Forelimb muscle (tissue), 1 donor: ENCODE data around the gene RHO. TPM values are rescaled to one million over a fixed set of nuclear protein-coding genes. Genes with fewer than 3 reads are reported as not detected.
"Not testable (repeated sequence)": the region's sequence is repeated elsewhere in the genome, so short reads cannot be mapped to it uniquely, and the experiment has no call there.

Experiments used
- DNase-seq: peaks from one replicate; pipeline ENCODE4 v3.0.0-alpha.2; 2013; ENCODE audit warnings: low read depth
- polyA plus RNA-seq: library from polyadenylated mRNA; unstranded; fragments of 120-200 nt; gene quantifications from one replicate; pipeline ENCODE4 v1.2.1, GENCODE V29; 2013; ENCODE audit not compliant: insufficient read length

The RHO gene
- polyA plus RNA-seq, 1 donor: 0.09 TPM

GRCh38 chr3:129499604-129500333 is 28.7 kb upstream of the RHO start:
- DNase-seq: not testable (repeated sequence)

GRCh38 chr3:129500334-129500658 is 28.1 kb upstream of the RHO start:
- DNase-seq: no peak

- no peak for DNase-seq
These were observed 26.8 kb upstream of the RHO start for GRCh38 chr3:129501630-129502029.

- DNase-seq: no peak
These were observed 25.6 kb upstream of the RHO start for GRCh38 chr3:129502641-129503408.

- DNase-seq: no peak
These were observed 24.8 kb upstream of the RHO start for GRCh38 chr3:129503471-129504291.

- DNase-seq: no peak
These were observed 23.9 kb upstream of the RHO start for GRCh38 chr3:129504471-129505100.

GRCh38 chr3:129505341-129505740 is 23.1 kb upstream of the RHO start:
- no peak for DNase-seq

GRCh38 chr3:129506231-129506742 is 22.2 kb upstream of the RHO start:
- DNase-seq: no peak

- no peak for DNase-seq
These were observed 21.1 kb upstream of the RHO start for GRCh38 chr3:129507181-129507831.

GRCh38 chr3:129512595-129512994 is 15.8 kb upstream of the RHO start:
- DNase-seq: no peak

GRCh38 chr3:129513705-129514104 is 14.7 kb upstream of the RHO start:
- no peak for DNase-seq

GRCh38 chr3:129514110-129514509 is 14.3 kb upstream of the RHO start:
- DNase-seq: no peak

GRCh38 chr3:129514563-129514962 is 13.9 kb upstream of the RHO start:
- DNase-seq: no peak

GRCh38 chr3:129515108-129515820 is 13.2 kb upstream of the RHO start:
- not testable (repeated sequence) for DNase-seq

GRCh38 chr3:129515821-129516432 is 12.5 kb upstream of the RHO start:
- not testable (repeated sequence) for DNase-seq

- no peak for DNase-seq
These were observed 10.9 kb upstream of the RHO start for GRCh38 chr3:129517516-129517915.

- no peak for DNase-seq
These were observed 10.3 kb upstream of the RHO start for GRCh38 chr3:129518038-129518561.

GRCh38 chr3:129518581-129518980 is 9.9 kb upstream of the RHO start:
- DNase-seq: no peak

- DNase-seq: no peak
These were observed 9.0 kb upstream of the RHO start for GRCh38 chr3:129519449-129519848.
